H1 (cell line): ENCODE results near the gene RIMBP2. TPM values are rescaled to one million over a fixed set of nuclear protein-coding genes. Genes with fewer than 3 reads are reported as not detected.
A peak's percentile ranks its signal among the peaks of the same experiment; 100 is the strongest.

Experiments
- CTCF ChIA-PET: fragments of 300-600 bp; sonication (Branson Sonifier 250); formaldehyde crosslinking; loops from one replicate; lab custom pipeline; 2021; ENCODE audit not compliant: partially characterized antibody; lab: Charles Lee
- POLR2A ChIA-PET: fragments of 300-600 bp; sonication (Branson Sonifier 250); formaldehyde crosslinking; loops from one replicate; lab custom pipeline; 2021; ENCODE audit warnings: inconsistent platforms; ENCODE audit not compliant: partially characterized antibody; lab: Charles Lee
- DNase-seq, 2 experiments: peaks; one replicate each; pipeline versions ENCODE4 v3.0.0 to v3.0.0-alpha.2; 2010 to 2022; ENCODE audit warnings: low spot score in 2 of 2, low read depth in 1 of 2, mixed read lengths in 1 of 2
- FAIRE-seq: peaks from 2 replicates; lab custom pipeline; 2011; peaks lifted over from hg19 to GRCh38; lab: Jason Lieb, UNC
- H2AFZ ChIP-seq: 2 replicates; pipeline ENCODE4 v1.8.1; 2012; ENCODE audit warnings: low read length, inconsistent platforms
- H2AK5ac ChIP-seq: 2 replicates; pipeline ENCODE4 v1.6.1; 2013; ENCODE audit warnings: low read depth, low read length
- H2BK120ac ChIP-seq: replicated peaks from 2 replicates; pipeline ENCODE3; 2013; ENCODE audit warnings: low read depth, low read length, inconsistent platforms
- H2BK12ac ChIP-seq: 2 replicates; pipeline ENCODE4 v1.6.1; 2013; ENCODE audit warnings: low read depth, low read length
- H2BK15ac ChIP-seq: 2 replicates; pipeline ENCODE4 v1.6.1; 2013; ENCODE audit warnings: low read length
- H2BK20ac ChIP-seq: 2 replicates; pipeline ENCODE4 v1.6.1; 2013; ENCODE audit warnings: low read length
- H2BK5ac ChIP-seq: 2 replicates; pipeline ENCODE4 v1.6.1; 2013; ENCODE audit warnings: low read depth, low read length
- H3K14ac ChIP-seq: 2 replicates; pipeline ENCODE4 v1.6.1; 2013; ENCODE audit warnings: inconsistent platforms; ENCODE audit not compliant: insufficient read length
- H3K18ac ChIP-seq: 2 replicates; pipeline ENCODE4 v1.6.1; 2013; ENCODE audit warnings: low read length; ENCODE audit errors: extremely low read depth
- H3K23ac ChIP-seq: 2 replicates; pipeline ENCODE4 v1.6.1; 2013; ENCODE audit warnings: inconsistent platforms; ENCODE audit not compliant: insufficient read length
- H3K23me2 ChIP-seq: 2 replicates; pipeline ENCODE4 v1.6.1; 2013; ENCODE audit warnings: low read depth, low read length
- H3K27ac ChIP-seq: 2 replicates; pipeline ENCODE4 v1.6.1; 2011; ENCODE audit warnings: low read depth, low read length, inconsistent platforms
- H3K27me3 ChIP-seq, 4 experiments: replicated peaks in 1 of 4; 1 replicate in 1 of 4; 2 replicates in 3 of 4; pipeline versions ENCODE4 v1.6.1 to v1.8.1; 2011 to 2013; ENCODE audit warnings: low read length in 3 of 4, mild to moderate bottlenecking in 3 of 4, inconsistent platforms in 2 of 4, mixed read lengths in 2 of 4, moderate library complexity in 1 of 4; ENCODE audit not compliant: control insufficient read depth in 3 of 4, insufficient read depth in 3 of 4; ENCODE audit errors: extremely low read depth in 1 of 4
- H3K36me3 ChIP-seq, 4 experiments: 2 replicates each; pipeline versions ENCODE4 v1.6.1 to v1.8.1; 2011 to 2013; ENCODE audit warnings: mild to moderate bottlenecking in 4 of 4, low read length in 3 of 4, moderate library complexity in 2 of 4, control low read depth in 1 of 4, inconsistent platforms in 1 of 4; ENCODE audit not compliant: insufficient read depth in 4 of 4, control insufficient read depth in 2 of 4
- H3K4ac ChIP-seq: replicated peaks from 2 replicates; pipeline ENCODE3; 2013; ENCODE audit warnings: low read length, low read depth, mixed read lengths, inconsistent platforms; ENCODE audit not compliant: insufficient read length
- H3K4me1 ChIP-seq, 4 experiments: replicated peaks in 1 of 4; 1 replicate in 1 of 4; 2 replicates in 3 of 4; pipeline versions ENCODE4 v1.6.1 to v1.8.1; 2011 to 2013; ENCODE audit warnings: low read length in 3 of 4, inconsistent platforms in 2 of 4, mixed read lengths in 1 of 4; ENCODE audit not compliant: insufficient read depth in 4 of 4, control insufficient read depth in 3 of 4
- H3K4me2 ChIP-seq, 2 experiments: 2 replicates each; pipeline versions ENCODE4 v1.6.1 to v1.8.1; 2011 to 2013; ENCODE audit warnings: low read depth in 2 of 2, low read length in 2 of 2, control low read depth in 1 of 2, inconsistent platforms in 1 of 2, mild to moderate bottlenecking in 1 of 2; ENCODE audit not compliant: insufficient read depth in 1 of 2
- H3K4me3 ChIP-seq, 4 experiments: fragments of 200-600, 300-600 bp in 1 of 4; sonication (generic), shearing (Covaris generic), sonication (Bioruptor Twin) in 1 of 4; 2 replicates each; pipeline versions ENCODE4 v1.5.1 to v1.8.1; 2011 to 2016; ENCODE audit warnings: low read length in 4 of 4, low read depth in 3 of 4, control low read depth in 2 of 4, inconsistent platforms in 2 of 4, mild to moderate bottlenecking in 2 of 4, mixed read lengths in 1 of 4, moderate library complexity in 1 of 4; ENCODE audit not compliant: insufficient read depth in 2 of 4; ENCODE audit errors: extremely low read depth in 1 of 4
- H3K56ac ChIP-seq: replicated peaks from 2 replicates; pipeline ENCODE3; 2013; ENCODE audit warnings: low read depth, mild to moderate bottlenecking, mixed read lengths, low read length, inconsistent platforms; ENCODE audit not compliant: insufficient read length
- H3K79me1 ChIP-seq: 2 replicates; pipeline ENCODE4 v1.6.1; 2013; ENCODE audit warnings: low read depth, low read length, control low read depth
- H3K79me2 ChIP-seq, 2 experiments: 2 replicates each; pipeline versions ENCODE4 v1.6.1 to v1.8.1; 2012 to 2013; ENCODE audit warnings: low read length in 2 of 2, mild to moderate bottlenecking in 2 of 2, inconsistent platforms in 1 of 2; ENCODE audit not compliant: insufficient read depth in 2 of 2, control insufficient read depth in 1 of 2
- H3K9ac ChIP-seq, 4 experiments: replicated peaks in 1 of 4; 1 replicate in 1 of 4; 2 replicates in 3 of 4; pipeline versions ENCODE4 v1.6.1 to v1.8.1; 2011 to 2013; ENCODE audit warnings: low read depth in 3 of 4, low read length in 3 of 4, control low read depth in 2 of 4, mild to moderate bottlenecking in 2 of 4, moderate library complexity in 2 of 4, inconsistent platforms in 1 of 4; ENCODE audit errors: extremely low read depth in 1 of 4
- H3K9me3 ChIP-seq, 2 experiments: 2 replicates each; pipeline versions ENCODE4 v1.6.1 to v1.8.1; 2012 to 2013; ENCODE audit warnings: mild to moderate bottlenecking in 2 of 2, moderate library complexity in 2 of 2, control low read depth in 1 of 2, inconsistent platforms in 1 of 2, low read depth in 1 of 2, low read length in 1 of 2, mixed read lengths in 1 of 2; ENCODE audit not compliant: insufficient read depth in 2 of 2
- H4K20me1 ChIP-seq, 2 experiments: replicated peaks in 1 of 2; 2 replicates each; pipeline versions ENCODE3 to v1.8.1; 2011 to 2013; ENCODE audit warnings: inconsistent platforms in 2 of 2, low read length in 2 of 2, mild to moderate bottlenecking in 1 of 2; ENCODE audit not compliant: insufficient read depth in 2 of 2, control insufficient read depth in 1 of 2
- H4K5ac ChIP-seq: 2 replicates; pipeline ENCODE4 v1.6.1; 2013; ENCODE audit warnings: low read length, low read depth, mixed read lengths, inconsistent platforms; ENCODE audit not compliant: insufficient read length
- H4K8ac ChIP-seq: 2 replicates; pipeline ENCODE4 v1.8.0; 2013; ENCODE audit warnings: mild to moderate bottlenecking, moderate library complexity, low read length, inconsistent platforms; ENCODE audit not compliant: insufficient read depth; ENCODE audit errors: extremely low read depth
- H4K91ac ChIP-seq: replicated peaks from 2 replicates; pipeline ENCODE3; 2013; ENCODE audit warnings: low read length, mixed read lengths, inconsistent platforms; ENCODE audit not compliant: insufficient read length
- NANOG ChIP-seq: IDR thresholded peaks from 2 replicates; pipeline ENCODE4 v1.6.1; 2011; ENCODE audit warnings: low read length, low read depth, mild to moderate bottlenecking, inconsistent platforms; ENCODE audit not compliant: insufficient read depth, poor library complexity, severe bottlenecking
- SIRT6 ChIP-seq: IDR thresholded peaks from one replicate; pipeline ENCODE4 v1.7.1; 2012; ENCODE audit warnings: low read length, inconsistent platforms
- SRF ChIP-seq: IDR thresholded peaks from 2 replicates; pipeline ENCODE4 v1.6.1; 2011; ENCODE audit warnings: mild to moderate bottlenecking, low read depth, low read length, moderate library complexity
- TAF1 ChIP-seq: IDR thresholded peaks from 2 replicates; pipeline ENCODE4 v1.6.1; 2011; ENCODE audit warnings: mild to moderate bottlenecking, low read depth, low read length
- WGBS, 2 experiments: shearing (Covaris generic) in 1 of 2; methylation state at CpG; one replicate each; pipeline versions ENCODE4 v1.1.6 to v1.1.7; 2013 to 2015; ENCODE audit warnings: low lambda C conversion rate in 2 of 2, mixed read lengths in 2 of 2, inconsistent platforms in 1 of 2, low coverage in 1 of 2, missing lambda C conversion rate in 1 of 2; ENCODE audit not compliant: insufficient replicate concordance in 2 of 2, insufficient coverage in 1 of 2, insufficient read length in 1 of 2; ENCODE audit errors: extremely low coverage in 1 of 2, missing lambda C conversion rate in 1 of 2; 5-methylcytosine and 5-hydroxymethylcytosine counted together
- polyA plus RNA-seq, 7 experiments: library from polyadenylated mRNA; depleted of rRNA in 3 of 7; stranded (reverse) in 5 of 7; unstranded in 2 of 7; fragments of >200 nt in 5 of 7; fragments of 200-250 nt in 2 of 7; gene quantifications; 1 replicate in 5 of 7; 2 replicates in 1 of 7; 4 replicates in 1 of 7; pipeline versions ENCODE4 v1.2.1 to v1.2.3, GENCODE V29; 2011 to 2013; ENCODE audit warnings: missing spikeins in 2 of 7, mixed read lengths in 2 of 7
- total RNA-seq: library from RNA; stranded (reverse); fragmentation: NEBNext Ultra II Directional; extraction: Animal tissue kit (Norgen Biotek cat#: 25700); gene quantifications from 2 replicates; pipeline ENCODE4 v1.2.1, GENCODE V29; 2021
- TF ChIP-seq, protein P1 (sequence below): IDR thresholded peaks from 2 replicates; pipeline ENCODE4 v1.6.1; 2012; ENCODE audit warnings: inconsistent platforms

The RIMBP2 gene
- total and polyA plus RNA-seq, 2 of the 8 experiments (the other 6 are each of a cell fraction or from before 2014, with no cell fraction given) = 0.18 to 0.65 TPM

DNA sequence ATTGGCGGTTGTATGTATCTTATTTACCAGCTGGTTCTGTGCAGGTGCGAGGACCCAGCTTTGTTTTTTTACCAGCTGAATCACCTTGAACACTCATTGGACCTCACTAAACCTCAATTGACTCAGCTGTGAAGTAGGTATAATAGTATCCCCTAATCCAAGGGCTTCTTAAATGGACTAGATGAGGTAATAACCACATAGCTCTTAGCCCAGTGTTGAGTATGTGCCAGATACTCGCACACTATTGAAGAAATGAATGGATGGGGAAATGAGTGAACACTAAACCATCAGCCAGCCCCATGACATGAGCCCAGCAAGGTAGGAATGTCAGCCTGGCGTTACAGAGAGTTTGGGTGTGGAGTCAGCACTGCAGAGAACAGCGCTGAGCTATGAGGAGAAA, 79.7 kb downstream of the RIMBP2 start:
- no peak overlapping the region for H3K18ac ChIP-seq
- no peak overlapping the region for H2AK5ac ChIP-seq
- H3K9ac ChIP-seq = no peak overlapping the region
- no peak overlapping the region for H4K8ac ChIP-seq
- no peak overlapping the region for H2BK5ac ChIP-seq
- TF ChIP-seq TAF1 (no peak), SRF (no peak), SIRT6 (no peak), NANOG (no peak)
- TF ChIP-seq, protein P1, sequence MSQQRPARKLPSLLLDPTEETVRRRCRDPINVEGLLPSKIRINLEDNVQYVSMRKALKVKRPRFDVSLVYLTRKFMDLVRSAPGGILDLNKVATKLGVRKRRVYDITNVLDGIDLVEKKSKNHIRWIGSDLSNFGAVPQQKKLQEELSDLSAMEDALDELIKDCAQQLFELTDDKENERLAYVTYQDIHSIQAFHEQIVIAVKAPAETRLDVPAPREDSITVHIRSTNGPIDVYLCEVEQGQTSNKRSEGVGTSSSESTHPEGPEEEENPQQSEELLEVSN = no peak
- no peaks in the 10 kb centered on the region for H4K20me1 ChIP-seq
- FAIRE-seq (no peak), DNase-seq (no peak)
- WGBS, 2 experiments = 85% methylated on average over 5 of the region's 5 CpGs; no CpG with 5 or more reads in 1 of the 2 experiments
- no peak overlapping the region for H3K27ac ChIP-seq
- 0 out of 2 replicates have a peak, but pooled peaks cover 4% of the 10 kb centered on the region for H3K23me2 ChIP-seq
- ChIA-PET CTCF (no interaction called here), POLR2A (no interaction called here)
- H2BK120ac ChIP-seq = no peak overlapping the region
- no peak overlapping the region for H2AFZ ChIP-seq
- no peaks in the 10 kb centered on the region for H3K36me3 ChIP-seq
- H3K4me3 ChIP-seq = no peak overlapping the region
- H3K9me3 ChIP-seq = peaks cover 0 to 5% of the 10 kb centered on the region in 2 experiments; a peak in 1 of 4 replicates
- no peak overlapping the region for H2BK20ac ChIP-seq
- peak overlapping the region; percentile 18; the same call in 1 of the 2 replicates for H2BK12ac ChIP-seq
- peaks cover 2 to 13% (median 6%) of the 10 kb centered on the region in 4 experiments for H3K4me1 ChIP-seq
- no peak overlapping the region for H3K23ac ChIP-seq
- H3K14ac ChIP-seq = no peak overlapping the region
- H3K56ac ChIP-seq = no peak overlapping the region
- H3K79me1 ChIP-seq = no peaks in the 10 kb centered on the region
- no peak overlapping the region for H4K5ac ChIP-seq
- H2BK15ac ChIP-seq = no peak overlapping the region
- H3K4me2 ChIP-seq = no peak overlapping the region
- no peak overlapping the region for H4K91ac ChIP-seq
- H3K27me3 ChIP-seq = peaks cover 0 to 7% (median 3%) of the 10 kb centered on the region in 4 experiments; a peak in 3 of 7 replicates
- no peaks in the 10 kb centered on the region for H3K79me2 ChIP-seq
- no peak overlapping the region for H3K4ac ChIP-seq
